ENCODE measurements around the gene GPR146.

DNA sequence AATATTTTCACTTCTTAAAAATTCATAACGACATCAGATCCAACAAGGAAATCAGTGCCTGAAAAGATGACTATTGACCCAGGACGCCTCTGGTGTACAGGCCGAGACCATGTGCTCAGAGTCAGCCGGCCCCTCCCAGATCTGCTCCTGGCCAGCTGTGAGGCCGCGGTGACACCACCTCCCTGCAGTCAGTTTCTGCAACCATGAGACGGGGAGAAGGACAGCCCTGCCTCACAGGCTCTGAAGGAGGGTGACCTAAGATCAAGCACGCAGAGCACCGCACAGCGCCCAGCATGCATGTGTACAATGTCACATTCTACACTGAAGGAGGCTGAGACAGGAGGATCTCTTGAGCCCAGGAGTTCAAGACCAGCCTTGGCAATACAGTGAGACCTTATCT, 40.9 kb downstream of the GPR146 start:
- TF ChIP-seq, protein P1, sequence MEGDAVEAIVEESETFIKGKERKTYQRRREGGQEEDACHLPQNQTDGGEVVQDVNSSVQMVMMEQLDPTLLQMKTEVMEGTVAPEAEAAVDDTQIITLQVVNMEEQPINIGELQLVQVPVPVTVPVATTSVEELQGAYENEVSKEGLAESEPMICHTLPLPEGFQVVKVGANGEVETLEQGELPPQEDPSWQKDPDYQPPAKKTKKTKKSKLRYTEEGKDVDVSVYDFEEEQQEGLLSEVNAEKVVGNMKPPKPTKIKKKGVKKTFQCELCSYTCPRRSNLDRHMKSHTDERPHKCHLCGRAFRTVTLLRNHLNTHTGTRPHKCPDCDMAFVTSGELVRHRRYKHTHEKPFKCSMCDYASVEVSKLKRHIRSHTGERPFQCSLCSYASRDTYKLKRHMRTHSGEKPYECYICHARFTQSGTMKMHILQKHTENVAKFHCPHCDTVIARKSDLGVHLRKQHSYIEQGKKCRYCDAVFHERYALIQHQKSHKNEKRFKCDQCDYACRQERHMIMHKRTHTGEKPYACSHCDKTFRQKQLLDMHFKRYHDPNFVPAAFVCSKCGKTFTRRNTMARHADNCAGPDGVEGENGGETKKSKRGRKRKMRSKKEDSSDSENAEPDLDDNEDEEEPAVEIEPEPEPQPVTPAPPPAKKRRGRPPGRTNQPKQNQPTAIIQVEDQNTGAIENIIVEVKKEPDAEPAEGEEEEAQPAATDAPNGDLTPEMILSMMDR (IDR thresholded peaks at IDR 0.05): no peak
- TF ChIP-seq POLR2A (IDR thresholded peaks at IDR 0.05): no peak
